Erythroblast (primary cell): ENCODE measurements around the gene PCDHA1.
"Not testable (repeated sequence)": the region's sequence is repeated elsewhere in the genome, so short reads cannot be mapped to it uniquely, and the experiment has no call there.

Experiments
- DNase-seq, 2 experiments: peaks; one replicate each; lab custom pipeline; 2025; lab: John Stamatoyannopoulos, UW
- GATA1 ChIP-seq: IDR thresholded peaks from 2 replicates; pipeline ENCODE4 v1.6.1; 2011; ENCODE audit warnings: low read depth, mild to moderate bottlenecking, control low read depth, low read length, moderate library complexity
- POLR2A ChIP-seq: IDR thresholded peaks from 2 replicates; pipeline ENCODE4 v1.6.1; 2011; ENCODE audit warnings: mild to moderate bottlenecking, low read length

Gene PCDHA1

GRCh38 chr5:140785905-140786686 lies at the start of gene PCDHA1:
PCDHA1 (plus strand) TSS chr5:140786140.
- TF ChIP-seq GATA1 (no peak), POLR2A (no peak)
- DNase-seq: peak; percentile 12 to 25

- TF ChIP-seq GATA1 (no peak), POLR2A (no peak)
- no peak for DNase-seq
Measured at GRCh38 chr5:140737486-140737885, 48.5 kb upstream of the PCDHA1 start.

GRCh38 chr5:140741967-140742366 lies 44.0 kb upstream of the PCDHA1 start:
- DNase-seq: no peak
- TF ChIP-seq GATA1 (no peak), POLR2A (no peak)

GRCh38 chr5:140753561-140753960 lies 32.4 kb upstream of the PCDHA1 start:
- DNase-seq: no peak
- TF ChIP-seq GATA1 (no peak), POLR2A (no peak)

GRCh38 chr5:140764177-140764973 lies 21.6 kb upstream of the PCDHA1 start:
- TF ChIP-seq GATA1 (no peak), POLR2A (no peak)

GRCh38 chr5:140767444-140767843 lies 18.5 kb upstream of the PCDHA1 start:
- no peak for DNase-seq
- TF ChIP-seq POLR2A (no peak), GATA1 (no peak)

More at GRCh38 chr5:140764177-140764973, 21.6 kb upstream of the PCDHA1 start:
- DNase-seq: peak in 1 of 2 experiments; percentile 33

- no peak for DNase-seq
- TF ChIP-seq GATA1 (no peak), POLR2A (no peak)
Measured at GRCh38 chr5:140780512-140780911, 5.4 kb upstream of the PCDHA1 start.

- DNase-seq: not testable (repeated sequence)
Measured at GRCh38 chr5:140787422-140787821, 1.5 kb downstream of the PCDHA1 start.

- not testable (repeated sequence) for DNase-seq
Measured at GRCh38 chr5:140787849-140788504, 2.0 kb downstream of the PCDHA1 start.

GRCh38 chr5:140791089-140791488 lies 5.1 kb downstream of the PCDHA1 start:
- no peak for DNase-seq
- TF ChIP-seq GATA1 (no peak), POLR2A (no peak)

GRCh38 chr5:140794595-140795258 lies 8.8 kb downstream of the PCDHA1 start, which contains the start of gene PCDHA2:
PCDHA2 (plus strand) TSS chr5:140794852.
- peak in 1 of 2 experiments; percentile 3 for DNase-seq
- TF ChIP-seq POLR2A (no peak), GATA1 (no peak)

- no peak for TF ChIP-seq POLR2A
- no peak for TF ChIP-seq GATA1
- no peak for DNase-seq
Measured at GRCh38 chr5:140795259-140795641, 9.3 kb downstream of the PCDHA1 start.

GRCh38 chr5:140796072-140796717 lies 10.3 kb downstream of the PCDHA1 start:
- DNase-seq: not testable (repeated sequence)
